ENCODE measurements around the gene TSSC4.
A peak's percentile ranks its signal among the peaks of the same experiment; 100 is the strongest.

The TSSC4 gene

DNA sequence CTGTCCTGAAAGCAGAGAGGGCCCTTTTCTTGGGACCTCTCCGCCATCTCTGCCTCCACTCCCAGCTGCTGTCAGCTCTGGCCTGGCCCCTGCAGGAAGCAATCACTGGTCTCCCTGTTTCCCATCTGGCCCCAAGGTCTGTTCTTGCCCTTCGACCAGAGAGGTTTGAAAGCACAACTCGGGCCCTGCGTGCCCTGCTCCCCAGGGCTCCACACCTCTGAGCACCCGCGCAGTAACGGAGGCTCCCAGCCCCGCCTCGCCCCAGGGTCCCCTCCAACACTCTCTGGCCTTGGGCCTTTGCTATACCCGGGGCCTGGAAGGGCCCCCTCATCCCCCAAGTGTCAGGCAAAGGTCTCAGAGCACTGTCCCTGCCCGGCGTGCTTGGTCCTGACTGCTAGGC, 31.2 kb upstream of the TSSC4 start:
- no peak for DNase-seq (ENCODE audit: low read depth)

DNA sequence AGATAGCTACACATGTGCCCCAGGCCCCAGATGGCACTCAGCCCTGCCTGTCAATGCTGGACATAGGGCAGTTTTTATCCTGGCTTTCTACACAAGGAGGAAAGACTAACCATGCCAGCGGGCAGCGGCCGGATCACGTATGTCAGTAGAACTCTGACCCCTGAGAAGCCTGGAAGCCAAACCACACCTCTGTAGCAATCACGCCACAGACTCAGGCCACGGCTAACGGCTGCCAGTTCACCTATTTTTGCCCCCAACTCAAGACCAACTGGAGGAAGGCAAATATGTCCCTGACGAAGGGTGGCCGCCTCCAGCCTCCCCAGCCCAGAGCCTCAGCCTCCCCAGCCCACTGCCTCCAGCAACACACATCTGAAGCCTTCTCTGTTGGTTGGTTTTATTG, 30.7 kb upstream of the TSSC4 start:
- no peak for DNase-seq (ENCODE audit: low read depth)

DNA sequence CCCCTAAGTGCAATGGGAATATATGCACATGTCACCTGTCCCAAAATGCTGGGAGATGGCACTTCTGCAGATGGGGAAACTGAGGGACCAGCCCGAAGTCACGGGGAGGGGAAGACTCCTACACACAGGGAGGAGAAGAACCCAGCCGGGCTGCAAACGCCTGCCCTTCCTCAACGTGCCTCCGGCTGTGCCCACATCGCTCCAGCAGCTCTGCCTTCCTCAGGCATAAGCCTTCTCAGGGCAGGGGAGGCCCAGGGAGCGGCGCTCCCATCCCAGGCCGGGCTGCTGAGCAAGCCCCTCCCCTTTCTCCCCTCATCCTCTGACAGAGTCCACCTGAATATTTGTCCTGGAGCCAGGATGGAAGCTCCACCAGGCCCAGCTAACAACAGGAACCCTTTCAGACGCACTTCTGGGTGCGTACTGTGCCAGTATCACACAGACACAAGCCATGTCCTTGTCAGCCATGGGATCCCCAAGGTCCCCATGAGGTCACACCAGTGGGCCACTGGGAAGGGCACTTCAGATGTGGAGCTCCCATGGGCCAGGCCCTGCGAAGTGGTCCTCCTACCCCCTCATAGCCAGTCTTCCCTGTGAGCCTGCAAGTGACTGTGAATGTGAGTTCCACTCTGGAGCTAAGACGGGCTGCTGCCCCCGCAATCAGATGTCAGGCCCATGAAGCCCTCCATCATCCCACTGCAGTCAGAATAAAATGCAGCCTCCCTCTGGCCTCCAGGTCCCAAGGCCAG, 25.9 kb upstream of the TSSC4 start:
- no peak for DNase-seq (ENCODE audit: low read depth)

DNA sequence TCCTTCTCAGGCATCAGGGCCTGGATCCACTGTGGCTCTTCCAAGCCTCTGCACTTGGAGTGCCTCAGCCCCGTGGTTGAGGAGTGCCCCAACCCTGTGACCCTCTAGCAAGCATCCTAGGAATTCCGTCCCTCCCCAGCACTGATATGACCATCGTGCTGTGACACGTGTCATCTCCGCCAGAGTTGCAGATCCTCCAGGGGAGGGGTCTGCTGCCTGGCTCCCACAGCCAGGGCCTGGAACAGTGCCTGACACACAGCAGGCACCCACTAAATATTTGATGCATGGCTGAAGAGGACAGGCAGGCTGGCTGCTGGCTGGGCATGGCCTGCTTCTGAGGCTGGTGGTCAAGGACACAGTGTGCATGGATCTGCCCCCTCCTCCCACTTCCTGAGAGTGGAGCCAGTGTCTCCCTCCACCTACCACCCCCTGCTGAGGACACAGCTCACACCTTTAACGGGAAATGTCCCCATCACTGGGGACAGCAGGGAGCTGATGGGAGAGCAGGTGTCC, 25.2 kb upstream of the TSSC4 start:
- no peak for DNase-seq (ENCODE audit: low read depth)

DNA sequence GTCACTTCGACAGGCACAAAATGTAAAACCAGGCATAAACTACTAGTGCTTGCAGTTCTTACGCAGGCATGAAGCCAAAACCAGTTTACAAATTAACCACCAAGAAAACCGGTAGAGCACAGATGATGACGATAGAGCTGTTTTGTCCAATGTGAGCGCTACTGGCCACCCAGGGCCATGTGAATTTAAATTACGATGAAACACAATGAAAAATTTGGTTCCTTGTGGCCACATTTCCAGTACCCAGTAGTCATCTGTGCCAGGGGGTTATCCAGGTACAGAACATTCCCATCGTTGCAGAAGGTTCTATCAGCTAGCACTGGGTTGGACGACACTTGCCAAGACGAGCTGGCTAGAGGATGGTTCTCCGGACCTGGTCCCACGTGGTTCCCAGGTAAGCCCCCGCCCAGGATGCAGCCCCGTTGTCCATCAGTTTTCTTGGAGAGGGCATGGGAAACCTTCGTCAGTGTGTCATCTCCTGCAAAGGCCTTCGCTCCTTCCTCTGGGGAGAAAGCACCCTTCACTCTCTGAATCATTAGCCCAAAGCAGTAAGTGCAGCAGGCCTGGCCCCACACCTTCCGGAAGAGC, 24.5 kb upstream of the TSSC4 start:
- DNase-seq (ENCODE audit: low read depth): no peak

DNA sequence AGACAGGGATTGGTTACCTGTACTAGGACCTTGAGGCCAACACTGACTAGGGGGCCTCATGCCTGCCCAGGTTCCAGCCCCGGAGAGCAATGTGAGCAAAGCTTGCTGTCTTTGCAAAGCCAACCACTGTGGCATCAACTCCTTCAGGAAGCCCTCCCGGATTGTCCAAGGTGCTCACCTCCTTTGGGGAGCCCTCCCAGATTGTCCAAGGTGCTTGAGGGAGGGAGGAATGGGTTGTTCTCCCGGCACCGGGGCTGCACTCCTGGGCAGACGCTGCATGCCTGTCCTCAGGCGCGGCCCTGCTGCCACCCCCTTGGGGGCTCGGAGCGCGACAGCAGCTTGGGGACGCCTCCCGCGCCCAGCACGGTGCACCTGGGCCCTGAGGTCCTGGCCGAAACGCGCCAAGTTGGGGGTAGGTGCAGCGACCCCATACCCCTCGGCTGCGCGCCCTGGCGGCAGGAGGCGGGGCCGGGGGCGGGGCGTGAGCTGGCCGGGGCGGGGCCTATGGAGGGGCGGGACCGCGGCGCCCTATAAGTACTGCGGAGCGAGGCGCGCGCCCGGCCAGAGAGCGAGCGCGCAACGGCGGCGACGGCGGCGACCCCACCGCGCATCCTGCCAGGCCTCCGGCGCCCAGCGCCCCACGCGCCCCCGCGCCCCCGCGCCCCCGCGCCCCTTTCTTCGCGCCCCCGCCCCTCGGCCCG, 23.6 kb upstream of the TSSC4 start, which contains the start of gene CD81:
CD81 (plus strand) TSS at position 560 of the 701 bp plus-strand sequence. CDS start 240 bp downstream, outside the sequence.
- DNase-seq (ENCODE audit: low read depth): peak; percentile 53

DNA sequence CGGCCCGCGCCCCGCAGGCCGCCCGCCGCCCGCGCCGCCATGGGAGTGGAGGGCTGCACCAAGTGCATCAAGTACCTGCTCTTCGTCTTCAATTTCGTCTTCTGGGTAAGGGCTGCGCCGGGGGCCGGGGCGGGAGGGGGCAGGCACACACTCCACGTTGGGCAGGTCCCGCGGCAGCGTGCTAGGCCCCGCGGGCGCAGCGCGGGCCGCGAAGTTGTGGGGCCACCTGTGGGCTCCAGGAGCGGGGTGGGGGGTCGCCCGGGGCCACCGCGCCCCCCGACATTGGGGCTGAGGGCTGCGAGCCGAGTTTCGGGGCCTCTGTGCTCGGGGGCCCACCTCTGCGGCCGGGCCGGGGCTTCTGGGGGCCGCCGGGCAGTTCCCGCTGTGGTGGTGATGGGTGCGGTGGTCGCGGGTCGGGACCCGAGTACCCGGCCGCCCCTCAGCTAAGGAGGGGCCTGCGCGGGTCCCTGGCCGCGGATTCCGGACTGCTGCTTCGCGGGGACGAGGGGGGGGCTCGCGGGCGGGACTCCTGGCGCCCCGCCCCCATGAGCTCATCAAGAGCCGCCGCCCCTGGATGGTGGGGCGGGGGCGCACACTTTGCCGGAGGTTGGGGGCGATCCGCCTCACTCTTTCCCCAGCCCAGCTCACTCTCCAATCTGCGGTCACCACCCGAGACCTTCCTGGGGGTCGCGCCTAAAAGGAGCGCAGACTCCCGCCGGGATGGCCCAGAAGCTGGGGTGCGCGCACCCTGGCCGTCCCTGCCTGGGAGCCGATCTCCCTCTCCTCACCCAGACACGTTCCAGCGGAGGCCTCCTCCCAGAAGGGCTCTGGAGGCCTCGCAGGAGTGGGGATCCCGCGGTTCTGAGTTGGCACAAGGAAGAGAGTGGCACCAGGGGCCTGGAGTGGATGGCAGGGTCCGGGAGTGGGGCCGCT, 22.8 kb upstream of the TSSC4 start:
- peak; percentile 35 for DNase-seq (ENCODE audit: low read depth)

DNA sequence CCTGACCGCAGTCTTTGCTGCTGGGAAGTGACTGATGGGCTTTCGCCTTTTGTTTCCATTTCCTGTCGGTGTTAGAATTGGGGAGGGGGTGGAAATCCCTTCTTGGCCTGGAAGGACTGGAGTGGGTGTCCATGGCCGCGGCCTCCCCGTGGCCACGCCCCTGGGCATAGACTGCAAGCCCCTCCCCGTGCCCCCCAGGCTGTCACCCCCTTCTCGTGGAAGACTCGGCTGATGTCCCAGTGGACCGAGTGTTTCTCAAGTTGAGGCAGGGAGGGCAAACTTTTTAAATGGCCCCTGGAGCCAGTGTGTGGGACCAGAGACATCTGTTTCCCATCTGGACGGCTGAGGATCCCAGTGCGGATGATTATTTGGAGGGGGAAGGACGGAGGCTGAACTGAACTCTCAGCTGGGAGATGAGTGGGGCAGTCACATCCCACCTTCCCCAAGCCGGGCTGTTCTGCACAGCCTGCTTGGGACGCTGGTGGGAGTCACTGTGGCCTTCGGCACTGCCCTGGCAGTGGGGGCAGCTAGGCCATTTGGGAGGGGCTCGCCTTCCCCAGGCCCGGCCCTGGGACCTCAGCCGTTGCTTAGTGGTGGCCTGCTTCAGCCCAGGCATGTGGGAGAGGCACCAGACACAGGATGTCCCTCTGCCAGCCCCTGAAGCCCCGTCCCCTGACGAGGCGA, 21.9 kb upstream of the TSSC4 start:
- DNase-seq (ENCODE audit: low read depth): no peak

DNA sequence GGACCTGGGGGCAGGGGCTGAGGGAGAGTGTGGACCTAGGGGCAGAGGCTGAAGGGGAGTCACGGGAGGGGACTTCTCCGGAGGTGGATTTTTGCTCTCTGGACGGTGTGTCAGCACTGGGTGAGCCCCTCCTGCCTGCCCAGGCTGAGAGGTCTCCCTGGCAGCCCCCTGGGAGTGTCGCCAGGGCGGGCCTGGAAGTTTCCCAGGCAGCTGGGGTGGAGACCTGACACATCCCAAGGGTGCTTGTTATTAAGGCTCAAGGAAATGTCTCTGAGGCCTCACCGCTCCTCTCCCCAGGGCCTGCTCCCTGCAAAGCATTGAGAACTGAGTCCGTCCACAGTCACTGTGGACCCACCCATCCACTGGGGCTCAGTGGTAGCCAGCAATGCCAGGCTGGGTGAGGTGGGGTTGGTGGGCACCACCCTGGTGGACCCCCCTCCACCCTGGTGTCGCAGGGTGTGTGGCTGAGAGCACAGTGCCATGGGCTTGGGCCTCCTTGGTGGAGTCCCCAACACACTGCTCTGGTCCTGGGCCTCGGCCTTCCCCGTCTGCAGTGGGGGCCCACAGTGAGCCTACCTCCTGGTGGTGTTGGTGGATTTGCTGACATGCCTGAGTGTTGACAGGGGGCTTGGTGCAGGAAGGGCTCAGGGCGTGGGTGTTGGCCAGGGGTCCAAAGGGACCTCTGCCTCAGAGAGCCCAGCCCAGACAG, 20.9 kb upstream of the TSSC4 start:
- DNase-seq (ENCODE audit: low read depth): no peak

DNA sequence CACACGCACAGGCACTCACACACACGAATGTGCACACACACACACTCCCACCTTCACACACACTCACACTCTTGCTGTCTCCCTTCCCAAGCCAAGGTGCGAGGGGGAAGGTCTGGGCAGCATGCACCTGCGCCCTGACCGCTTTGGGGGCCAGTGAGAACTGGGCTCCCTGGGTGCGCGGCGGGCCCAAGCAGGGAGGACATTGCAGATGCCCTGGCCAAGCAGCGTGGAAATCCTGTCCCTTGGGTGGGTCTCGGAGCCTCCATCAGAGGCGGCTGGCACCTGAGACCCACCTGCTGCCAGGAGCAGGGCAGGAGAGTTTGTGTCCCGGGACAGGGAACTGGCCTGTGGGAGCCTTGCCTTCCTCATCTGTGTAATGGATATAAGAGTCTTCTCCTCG, 20.2 kb upstream of the TSSC4 start:
- DNase-seq (ENCODE audit: low read depth): no peak

DNA sequence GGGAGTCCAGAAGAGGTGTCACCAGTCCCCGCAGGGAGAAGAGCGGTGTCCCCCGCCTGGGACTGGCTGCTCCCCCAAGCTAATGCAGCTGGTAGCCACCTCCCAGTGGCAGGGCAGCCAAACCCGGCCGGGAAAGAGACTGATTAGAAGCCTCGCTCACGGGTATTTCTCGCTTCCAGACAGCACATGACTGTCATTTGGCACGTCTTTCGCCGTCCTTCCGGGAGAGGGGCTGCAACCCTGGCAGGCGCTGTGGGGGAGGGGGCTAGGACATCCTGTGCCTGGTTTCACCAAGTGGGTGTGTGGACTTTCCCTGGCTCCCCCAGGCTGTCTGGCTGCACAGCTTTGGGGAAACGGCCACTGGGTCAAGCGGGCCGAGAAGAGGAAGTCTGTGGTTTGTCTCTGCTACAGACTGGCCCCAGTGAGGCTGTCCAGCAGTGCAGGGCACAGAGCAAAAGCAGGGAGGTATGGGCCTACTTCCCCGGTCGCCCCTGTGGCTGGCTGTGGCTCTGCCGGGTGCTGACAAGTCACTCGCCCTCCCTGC, 19.7 kb upstream of the TSSC4 start:
- DNase-seq (ENCODE audit: low read depth): no peak

DNA sequence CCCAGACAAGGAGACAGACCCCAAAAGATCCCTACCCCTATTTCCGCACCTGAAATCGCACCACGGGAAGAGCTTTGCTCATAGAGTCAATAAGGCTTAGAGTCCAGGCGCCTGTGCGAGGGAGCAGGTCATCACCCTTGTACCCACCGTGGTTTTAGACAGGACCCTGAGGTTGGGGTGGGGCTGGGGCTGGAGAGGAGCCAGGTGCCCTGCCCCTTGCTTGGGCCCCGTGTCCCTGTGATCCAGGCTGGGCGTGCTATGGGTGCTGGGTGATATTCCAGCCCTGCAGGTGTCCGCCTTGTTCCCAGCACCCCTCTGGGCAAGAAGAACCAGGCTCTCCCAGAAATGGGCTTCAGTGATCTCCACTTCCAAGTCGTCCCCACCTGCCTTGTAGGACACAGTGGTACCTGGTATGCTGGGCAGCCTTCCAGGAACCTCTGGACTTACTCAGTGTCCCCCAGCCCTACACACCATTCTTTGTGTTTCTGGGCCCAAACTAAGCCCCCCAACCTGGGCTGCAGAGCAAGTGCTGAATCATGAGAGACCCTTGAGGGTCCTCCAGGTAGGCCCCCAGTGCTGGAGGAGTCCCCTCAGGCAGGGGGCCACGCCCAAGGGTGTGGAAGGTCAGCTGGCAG, 18.9 kb upstream of the TSSC4 start:
- no peak for DNase-seq (ENCODE audit: low read depth)

DNA sequence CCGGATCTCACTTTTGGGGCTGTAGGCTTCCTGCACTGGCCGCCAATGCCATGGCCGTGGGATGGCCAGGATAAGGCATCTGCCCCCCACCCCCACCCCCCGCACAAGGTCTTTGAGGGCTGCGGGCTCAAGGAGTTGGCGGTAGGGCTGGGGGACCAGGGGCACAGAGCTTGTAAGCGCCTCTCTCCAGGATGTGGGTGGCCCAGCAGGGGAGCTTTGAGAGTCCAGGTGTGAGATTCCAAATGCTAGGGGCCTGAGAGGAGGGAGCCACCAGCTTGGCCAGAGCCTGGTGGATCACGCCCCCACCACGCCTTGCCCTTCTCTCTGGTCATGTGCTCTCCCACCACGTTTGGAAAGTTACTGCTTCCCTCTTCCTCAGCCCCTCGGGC, 18.4 kb upstream of the TSSC4 start:
- no peak for DNase-seq (ENCODE audit: low read depth)

DNA sequence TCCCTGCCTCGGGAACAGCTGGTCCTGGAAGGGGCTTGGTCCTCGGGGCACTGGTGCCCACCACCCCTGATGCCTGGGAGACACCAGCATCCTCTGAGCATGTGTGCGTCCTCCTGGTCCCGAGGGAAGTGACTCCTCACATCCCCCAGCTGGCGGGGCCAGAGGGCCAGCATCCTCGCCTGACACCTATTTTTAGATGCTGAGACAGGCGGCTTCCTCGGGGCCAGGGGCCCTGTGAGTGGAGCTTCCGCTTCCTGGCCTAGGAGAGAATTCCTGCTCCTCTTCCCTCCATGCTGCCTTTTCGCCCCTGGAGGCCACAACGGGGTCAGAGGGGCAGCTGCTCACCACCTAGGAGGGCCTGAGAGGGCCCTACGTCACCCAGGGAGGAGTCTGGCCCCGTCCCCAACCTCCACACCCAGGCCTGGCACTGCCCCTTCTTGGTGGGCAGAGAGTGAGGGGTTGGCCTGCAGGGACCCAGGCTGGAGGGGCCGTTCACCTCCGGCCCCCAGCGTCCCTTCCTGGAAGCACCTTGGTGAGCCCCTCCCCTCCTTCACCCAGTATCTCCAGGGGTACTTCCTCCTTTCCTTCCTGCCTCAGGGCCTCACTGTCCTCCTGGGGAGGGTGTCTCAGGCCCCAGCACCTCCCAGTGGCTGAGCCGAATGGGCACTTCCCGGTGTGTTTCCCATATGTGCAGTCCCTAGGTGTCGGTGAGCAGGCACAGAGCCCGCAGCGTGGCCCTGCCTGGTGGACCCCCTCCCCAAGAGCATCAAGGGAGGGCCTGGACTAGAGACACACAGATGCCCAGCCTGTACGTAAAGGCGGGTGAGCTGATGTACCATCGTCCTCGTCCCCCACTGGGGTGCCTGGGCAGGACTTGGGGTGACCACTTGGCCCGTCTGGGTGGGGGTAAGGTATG, 17.4 kb upstream of the TSSC4 start:
- no peak for DNase-seq (ENCODE audit: low read depth)

DNA sequence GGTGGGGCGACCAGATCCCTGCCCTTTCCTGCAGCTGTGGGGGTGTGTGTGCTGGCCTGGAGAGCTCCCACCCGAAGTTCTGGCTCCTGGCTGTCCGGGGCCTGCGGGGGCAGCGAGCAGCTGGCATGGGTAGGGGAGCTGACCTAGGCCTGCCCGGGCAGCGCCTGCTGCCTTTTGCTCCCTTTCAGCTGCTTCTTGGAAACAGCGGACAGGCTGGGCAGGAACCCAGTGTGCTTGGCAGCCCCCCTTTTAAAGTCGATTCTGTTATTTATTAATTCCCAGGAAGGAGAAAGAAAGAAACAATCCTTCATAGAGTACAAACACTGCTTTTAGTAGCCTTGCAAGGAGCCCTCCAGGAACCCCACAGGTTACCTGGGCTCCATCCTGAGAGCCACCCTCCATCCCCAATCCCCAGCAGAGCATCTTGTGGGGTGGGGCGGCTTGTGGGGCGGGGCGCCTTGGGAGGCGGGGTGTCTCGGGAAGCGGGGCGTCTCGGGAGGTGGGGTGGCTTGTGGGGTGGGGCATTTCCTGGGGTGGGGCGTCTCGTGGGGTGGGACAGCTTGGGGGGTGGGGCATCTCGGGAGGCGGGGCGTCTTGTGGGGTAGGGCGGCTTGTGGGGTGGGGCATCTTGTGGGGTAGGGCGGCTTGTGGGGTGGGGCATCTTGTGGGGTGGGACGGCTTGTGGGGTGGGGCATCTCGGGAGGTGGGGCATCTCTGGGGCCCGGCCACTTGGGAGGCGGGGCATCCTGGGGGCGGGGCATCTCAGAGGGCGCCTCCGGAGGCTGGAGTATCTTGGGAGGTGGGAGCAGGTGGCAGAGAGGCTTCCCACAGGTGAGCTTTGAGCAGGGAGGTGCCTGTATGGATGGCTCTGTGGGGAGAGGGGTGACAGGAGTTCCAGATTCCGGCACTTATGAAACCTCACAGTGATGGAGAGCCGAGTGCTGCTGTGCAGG, 16.4 kb upstream of the TSSC4 start:
- no peak for DNase-seq (ENCODE audit: low read depth)

DNA sequence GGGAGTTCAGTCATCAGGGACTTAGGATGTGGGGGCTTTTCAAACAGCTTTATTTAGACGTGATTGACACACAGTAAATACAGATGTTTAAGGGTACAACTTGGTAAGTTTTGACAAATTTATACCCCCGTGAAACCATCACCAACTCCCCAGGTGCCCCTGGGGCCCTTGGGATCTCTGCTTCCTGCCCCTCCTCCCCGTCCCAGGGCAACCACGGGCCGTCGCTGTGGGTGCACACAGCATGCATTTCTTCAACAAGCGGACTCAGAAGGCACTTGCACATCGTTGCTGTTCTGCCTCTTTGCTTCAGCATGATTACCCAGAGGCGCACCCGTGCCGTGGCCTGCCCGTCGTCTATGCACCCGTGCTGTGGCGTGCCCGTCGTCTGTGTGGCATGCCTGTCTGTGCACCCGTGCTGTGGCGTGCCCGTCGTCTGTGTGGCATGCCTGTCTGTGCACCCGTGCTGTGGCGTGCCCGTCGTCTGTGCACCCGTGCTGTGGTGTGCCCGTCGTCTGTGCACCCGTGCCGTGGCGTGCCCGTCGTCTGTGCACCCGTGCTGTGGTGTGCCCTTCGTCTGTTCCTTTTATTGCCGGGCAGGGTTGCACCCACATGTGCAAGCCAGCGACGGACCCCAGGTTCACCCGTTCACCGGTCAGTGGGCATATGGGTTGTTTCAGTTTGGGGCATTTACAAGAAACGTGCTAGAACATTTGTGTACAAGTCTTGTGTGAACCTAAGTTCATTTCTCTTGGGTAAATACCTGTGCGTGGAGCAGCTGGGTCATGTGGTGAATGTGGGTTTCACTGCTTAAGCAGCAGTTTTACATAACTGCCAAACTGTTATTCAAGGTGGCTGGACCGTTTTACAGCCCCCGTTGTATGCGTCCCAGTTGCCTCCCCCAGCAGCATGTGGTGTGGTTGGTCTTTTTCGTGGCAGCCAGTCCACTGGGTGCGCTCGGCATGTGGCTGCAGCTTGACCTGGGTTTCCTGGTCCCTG, 15.1 kb upstream of the TSSC4 start:
- DNase-seq (ENCODE audit: low read depth): no peak
